ENCODE data around the gene ZNF574.
A peak's percentile ranks its signal among the peaks of the same experiment; 100 is the strongest.
"Not testable (repeated sequence)": the region's sequence is repeated elsewhere in the genome, so short reads cannot be mapped to it uniquely, and the experiment has no call there.

Gene ZNF574

DNA sequence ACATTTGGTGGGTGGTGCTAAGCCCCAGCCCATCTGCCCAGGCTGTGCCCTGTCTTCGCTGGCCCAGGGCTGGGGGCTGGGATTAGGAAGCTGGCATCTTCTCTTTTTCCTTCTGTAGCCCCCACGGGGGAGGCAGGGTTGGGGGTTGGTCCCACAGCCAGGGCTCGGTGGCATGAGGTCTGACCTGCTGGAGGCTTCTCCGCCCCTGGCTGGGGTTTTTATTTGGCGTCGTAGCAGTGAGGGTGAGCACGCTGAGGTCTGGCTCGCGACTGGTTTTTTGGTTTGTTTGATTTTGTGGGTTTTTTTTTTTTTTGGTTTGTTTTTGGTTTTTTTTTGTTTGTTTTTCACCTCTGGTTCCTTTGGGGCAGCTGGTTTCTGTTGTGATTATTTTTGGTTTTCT is 14.7 kb downstream of the ZNF574 start:
- Mint-ChIP-seq H3K4me3 (peak overlapping the region; percentile 46), H3K27ac (ENCODE audit: low read depth) (peak overlapping the region; percentile 94), H3K9me3 (no peaks in the 10 kb centered on the region), H3K36me3 (ENCODE audit: insufficient read depth) (peaks cover 10% of the 10 kb centered on the region), H3K27me3 (no peaks in the 10 kb centered on the region), H3K4me1 (peaks cover 20% of the 10 kb centered on the region)
- DNase-seq (ENCODE audit: low spot score in 2 of 2) (no peak), ATAC-seq (replicated peaks; ENCODE audit: extremely low read depth, poor library complexity, severe bottlenecking) (peak; percentile 54)

DNA sequence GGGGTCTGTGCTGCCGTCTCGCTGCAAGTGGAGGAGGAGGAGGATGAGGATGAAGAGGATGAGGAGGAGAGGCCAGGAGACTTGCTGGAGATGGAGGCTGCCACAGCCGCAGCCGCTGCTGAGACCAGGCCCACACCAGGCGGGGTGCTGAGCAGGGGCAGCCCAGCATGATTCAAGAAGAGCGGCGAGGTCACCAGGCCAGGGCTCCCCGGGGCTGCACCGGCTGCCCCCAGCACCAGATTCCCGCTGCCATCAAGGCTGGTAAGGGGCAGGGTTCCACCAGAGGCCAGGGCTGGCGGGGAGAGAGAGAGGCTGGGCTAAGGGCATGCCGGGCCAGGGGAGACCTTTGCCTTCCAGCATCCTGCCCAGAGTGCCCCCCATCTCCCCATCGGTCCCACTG is 15.3 kb downstream of the ZNF574 start:
- Mint-ChIP-seq H3K4me3 (no peak overlapping the region), H3K27me3 (no peaks in the 10 kb centered on the region), H3K9me3 (no peaks in the 10 kb centered on the region), H3K4me1 (peaks cover 20% of the 10 kb centered on the region), H3K27ac (ENCODE audit: low read depth) (peak overlapping the region; percentile 94), H3K36me3 (ENCODE audit: insufficient read depth) (peaks cover 10% of the 10 kb centered on the region)
- DNase-seq (ENCODE audit: low spot score in 2 of 2), result no peak
- no peak for ATAC-seq (replicated peaks; ENCODE audit: extremely low read depth, poor library complexity, severe bottlenecking)

DNA sequence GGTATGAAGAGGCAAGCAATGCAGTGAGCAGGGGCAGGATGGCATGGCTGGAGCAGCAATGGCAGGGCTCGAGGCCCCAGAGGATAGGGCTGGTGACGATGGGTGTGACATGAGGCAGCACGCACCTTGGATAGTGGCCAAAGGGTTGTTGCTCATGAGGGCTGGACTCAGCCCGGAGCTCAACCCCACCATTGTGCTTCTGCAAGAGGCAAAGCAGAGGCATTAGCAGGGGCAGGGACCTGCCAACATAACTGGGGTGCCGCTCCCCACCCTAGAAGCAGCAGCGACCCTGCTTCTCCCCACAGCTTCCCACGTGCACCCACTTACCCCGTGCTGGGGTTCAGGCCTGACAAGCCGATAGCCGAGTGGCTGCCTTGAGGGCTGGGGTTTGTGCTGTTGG is 15.8 kb downstream of the ZNF574 start:
- ATAC-seq (replicated peaks; ENCODE audit: extremely low read depth, poor library complexity, severe bottlenecking) (no peak), DNase-seq (ENCODE audit: low spot score in 2 of 2) (no peak)
- Mint-ChIP-seq H3K4me1 (peaks cover 20% of the 10 kb centered on the region), H3K36me3 (ENCODE audit: insufficient read depth) (peaks cover 12% of the 10 kb centered on the region), H3K9me3 (no peaks in the 10 kb centered on the region), H3K4me3 (no peak overlapping the region), H3K27ac (ENCODE audit: low read depth) (no peak overlapping the region), H3K27me3 (no peaks in the 10 kb centered on the region)

DNA sequence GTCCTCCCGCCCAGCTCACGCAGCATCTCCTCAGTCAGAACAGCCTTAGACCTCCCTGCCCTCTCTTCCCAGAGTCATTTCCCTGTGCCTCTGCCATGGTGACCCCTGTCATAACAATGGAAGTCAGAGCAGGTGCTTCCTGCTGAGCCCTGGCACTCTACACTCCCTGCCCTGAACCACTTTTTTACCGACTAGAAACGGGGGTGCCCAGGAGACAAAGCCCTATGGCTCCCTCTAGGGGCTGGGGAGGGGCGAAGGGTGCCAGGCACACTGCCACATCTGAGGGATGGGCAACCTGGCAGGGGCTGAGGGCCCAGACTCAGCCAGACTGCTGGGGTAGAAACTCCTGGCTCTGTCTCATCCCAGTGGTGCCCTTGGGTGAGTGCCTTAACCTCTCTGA is 16.4 kb downstream of the ZNF574 start:
- H3K36me3 Mint-ChIP-seq (ENCODE audit: insufficient read depth), result peaks cover 17% of the 10 kb centered on the region
- H3K4me3 Mint-ChIP-seq, result no peak overlapping the region
- ATAC-seq (replicated peaks; ENCODE audit: extremely low read depth, poor library complexity, severe bottlenecking) (peak; percentile 49), DNase-seq (ENCODE audit: low spot score in 2 of 2) (no peak)
- no peaks in the 10 kb centered on the region for H3K9me3 Mint-ChIP-seq
- H3K27ac Mint-ChIP-seq (ENCODE audit: low read depth), result peak overlapping the region; percentile 29
- no peaks in the 10 kb centered on the region for H3K27me3 Mint-ChIP-seq
- peaks cover 20% of the 10 kb centered on the region for H3K4me1 Mint-ChIP-seq

DNA sequence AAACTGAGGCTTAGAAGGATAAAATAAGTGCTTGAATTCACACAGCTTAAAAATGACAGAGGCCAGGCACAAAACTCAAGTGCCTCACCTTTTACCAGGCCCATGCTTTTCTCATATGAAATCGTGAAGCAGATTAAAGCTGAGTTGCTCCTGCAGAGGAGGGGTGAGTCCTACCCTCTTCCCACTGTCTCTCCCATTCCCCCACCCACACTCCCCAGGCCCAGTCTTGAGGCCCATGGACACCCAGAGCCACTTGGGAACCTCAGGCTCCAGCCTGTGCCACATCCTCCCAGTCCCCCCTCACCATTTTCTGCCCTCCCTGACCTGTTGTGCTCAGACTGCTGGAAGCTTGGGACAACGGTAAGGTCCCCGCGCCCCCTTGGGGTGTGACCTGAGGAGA is 17.5 kb downstream of the ZNF574 start:
- DNase-seq (ENCODE audit: low spot score in 2 of 2), result no peak
- no peak overlapping the region for H3K4me3 Mint-ChIP-seq
- H3K9me3 Mint-ChIP-seq, result no peaks in the 10 kb centered on the region
- no peak for ATAC-seq (replicated peaks; ENCODE audit: extremely low read depth, poor library complexity, severe bottlenecking)
- peaks cover 22% of the 10 kb centered on the region for H3K36me3 Mint-ChIP-seq (ENCODE audit: insufficient read depth)
- H3K27ac Mint-ChIP-seq (ENCODE audit: low read depth), result no peak overlapping the region
- H3K27me3 Mint-ChIP-seq, result no peaks in the 10 kb centered on the region
- peaks cover 20% of the 10 kb centered on the region for H3K4me1 Mint-ChIP-seq

DNA sequence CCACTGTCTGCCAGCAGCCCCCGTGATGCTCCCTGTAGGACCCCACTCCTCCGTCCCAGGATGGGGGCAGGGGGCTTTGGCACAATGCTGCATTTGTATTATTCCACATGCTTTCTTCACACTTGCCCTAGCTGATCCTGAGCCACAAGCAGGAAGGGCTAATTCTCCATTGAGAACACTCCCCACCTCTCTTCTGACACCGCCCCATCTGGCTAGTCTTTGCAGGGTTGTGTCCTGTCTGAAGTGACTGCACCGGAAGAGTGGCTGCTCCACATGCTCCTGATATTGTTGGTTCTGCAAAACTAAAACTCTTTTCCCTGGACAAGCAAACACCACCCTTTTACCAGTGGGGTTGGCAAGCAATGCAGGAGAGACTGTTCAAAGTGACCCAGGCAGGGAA is 18.0 kb downstream of the ZNF574 start:
- DNase-seq (ENCODE audit: low spot score in 2 of 2) (no peak), ATAC-seq (replicated peaks; ENCODE audit: extremely low read depth, poor library complexity, severe bottlenecking) (no peak)
- Mint-ChIP-seq H3K27ac (ENCODE audit: low read depth) (no peak overlapping the region), H3K4me1 (peaks cover 20% of the 10 kb centered on the region), H3K4me3 (no peak overlapping the region), H3K36me3 (ENCODE audit: insufficient read depth) (peaks cover 26% of the 10 kb centered on the region), H3K27me3 (no peaks in the 10 kb centered on the region), H3K9me3 (no peaks in the 10 kb centered on the region)

DNA sequence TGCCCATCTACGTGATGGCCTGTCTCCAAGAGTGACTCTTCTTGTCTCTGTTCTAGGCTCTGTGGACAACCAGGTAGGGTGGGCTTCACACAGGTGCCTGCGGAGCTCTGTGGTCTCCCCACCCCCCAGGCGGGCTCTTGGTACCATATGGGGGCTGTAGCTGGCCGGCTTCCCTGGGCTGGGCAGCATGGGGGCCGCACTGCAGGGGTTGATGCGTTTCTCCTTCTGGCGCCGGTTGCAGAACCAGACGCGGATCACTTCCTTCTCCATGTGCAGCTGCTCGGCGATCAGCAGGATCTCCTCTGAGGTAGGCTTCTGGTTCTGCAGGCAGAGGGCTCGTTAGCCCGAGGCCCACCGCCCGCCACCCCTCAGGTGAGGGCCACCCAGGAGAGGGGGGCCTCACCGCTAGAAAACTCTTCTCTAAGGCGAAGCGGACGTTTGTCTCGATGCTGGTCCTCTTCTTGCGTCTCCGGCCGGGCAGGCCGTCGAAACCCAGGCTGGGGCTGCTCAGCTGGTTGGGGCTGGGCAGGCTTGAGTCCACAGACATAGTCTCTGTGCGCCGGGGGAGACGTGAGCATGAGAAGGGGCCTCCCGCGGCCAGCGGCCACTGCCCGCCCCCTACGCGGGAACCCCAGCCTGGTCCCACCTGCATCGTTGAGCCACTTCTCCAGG is 19.3 kb downstream of the ZNF574 start:
- no peak for ATAC-seq (replicated peaks; ENCODE audit: extremely low read depth, poor library complexity, severe bottlenecking)
- no peaks in the 10 kb centered on the region for H3K9me3 Mint-ChIP-seq
- H3K27ac Mint-ChIP-seq (ENCODE audit: low read depth), result no peak overlapping the region
- H3K4me1 Mint-ChIP-seq, result peaks cover 16% of the 10 kb centered on the region
- no peaks in the 10 kb centered on the region for H3K27me3 Mint-ChIP-seq
- DNase-seq (ENCODE audit: low spot score in 2 of 2), result no peak
- peaks cover 36% of the 10 kb centered on the region for H3K36me3 Mint-ChIP-seq (ENCODE audit: insufficient read depth)
- H3K4me3 Mint-ChIP-seq, result no peak overlapping the region

DNA sequence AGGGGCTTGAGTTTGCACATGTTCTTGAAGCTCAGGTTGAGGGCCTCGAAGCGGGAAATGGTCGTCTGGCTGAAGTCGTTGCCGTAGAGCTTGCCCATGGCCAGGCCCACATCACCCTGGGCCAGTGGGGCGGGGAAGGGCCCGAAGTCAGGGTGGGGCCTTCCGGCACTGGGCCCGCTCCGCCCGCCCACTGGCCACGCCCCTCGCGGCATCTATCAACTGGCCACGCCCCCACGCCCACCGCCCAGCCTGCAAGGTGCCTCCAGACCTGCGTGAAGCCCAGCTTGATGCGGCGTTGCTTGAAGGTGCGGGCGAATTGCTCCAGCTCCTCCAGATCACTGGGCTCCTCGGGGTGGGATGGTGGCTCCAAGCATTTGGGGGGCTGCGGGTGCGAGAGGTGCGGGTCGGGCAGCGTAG is 19.9 kb downstream of the ZNF574 start:
- Mint-ChIP-seq H3K9me3 (no peaks in the 10 kb centered on the region), H3K4me1 (peaks cover 11% of the 10 kb centered on the region), H3K36me3 (ENCODE audit: insufficient read depth) (peaks cover 34% of the 10 kb centered on the region), H3K4me3 (no peak overlapping the region), H3K27ac (ENCODE audit: low read depth) (no peak overlapping the region), H3K27me3 (no peaks in the 10 kb centered on the region)
- ATAC-seq (replicated peaks; ENCODE audit: extremely low read depth, poor library complexity, severe bottlenecking) (no peak), DNase-seq (ENCODE audit: low spot score in 2 of 2) (no peak)

DNA sequence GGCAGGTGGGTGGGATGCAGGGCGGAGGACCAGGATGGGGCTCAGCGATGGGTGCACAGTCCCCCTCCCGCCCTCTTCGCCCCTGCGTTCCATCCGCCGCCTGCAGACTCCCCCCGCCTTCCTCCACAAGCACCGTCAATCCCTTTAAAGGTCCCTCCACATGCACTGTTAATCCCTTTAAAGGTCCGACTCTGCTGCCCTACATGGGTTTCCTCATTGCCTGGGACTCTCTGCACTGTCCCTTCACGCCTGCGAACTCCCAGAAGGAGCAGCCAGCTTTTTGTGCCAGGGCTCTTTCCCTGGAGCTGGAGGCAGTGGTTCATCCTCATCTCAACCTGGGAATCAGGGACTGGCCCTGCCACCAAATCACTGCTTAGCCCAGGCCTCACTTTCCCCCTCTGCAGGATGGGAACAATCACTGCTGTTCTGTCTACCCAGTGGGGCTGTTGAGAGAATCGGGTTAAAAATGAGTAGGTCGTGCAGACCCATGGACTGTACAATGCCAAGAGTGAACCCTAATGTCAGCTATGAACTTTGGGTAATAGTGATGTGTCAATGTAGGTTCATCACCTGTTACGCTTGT is 20.4 kb downstream of the ZNF574 start:
- Mint-ChIP-seq H3K36me3 (ENCODE audit: insufficient read depth) (peaks cover 34% of the 10 kb centered on the region), H3K4me3 (no peak overlapping the region), H3K9me3 (no peaks in the 10 kb centered on the region), H3K27me3 (no peaks in the 10 kb centered on the region), H3K27ac (ENCODE audit: low read depth) (no peak overlapping the region), H3K4me1 (peaks cover 6% of the 10 kb centered on the region)
- no peak for DNase-seq (ENCODE audit: low spot score in 2 of 2)
- ATAC-seq (replicated peaks; ENCODE audit: extremely low read depth, poor library complexity, severe bottlenecking), result no peak

DNA sequence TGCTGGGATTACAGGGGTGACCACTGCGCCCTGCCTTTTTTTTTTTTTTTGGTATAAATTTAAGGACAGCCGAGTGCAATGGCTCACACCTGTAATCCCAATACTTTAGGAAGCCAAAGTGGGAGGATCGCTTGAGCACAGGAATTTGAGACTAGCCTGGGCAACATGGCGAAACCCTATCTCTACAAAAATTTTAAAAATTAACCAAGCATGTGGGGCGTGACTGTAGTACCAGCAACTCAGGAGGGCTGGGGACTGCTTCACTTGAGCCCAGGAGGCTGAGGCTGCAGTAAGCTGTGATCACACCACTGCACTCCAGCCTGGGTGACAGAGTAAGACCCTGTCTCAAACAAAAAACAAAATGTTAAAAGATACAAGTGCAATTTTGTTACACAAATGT is 21.5 kb downstream of the ZNF574 start:
- no peak for ATAC-seq (replicated peaks; ENCODE audit: extremely low read depth, poor library complexity, severe bottlenecking)
- DNase-seq (ENCODE audit: low spot score in 2 of 2), result no peak
- Mint-ChIP-seq H3K27me3 (no peaks in the 10 kb centered on the region), H3K9me3 (no peaks in the 10 kb centered on the region), H3K36me3 (ENCODE audit: insufficient read depth) (peaks cover 34% of the 10 kb centered on the region), H3K27ac (ENCODE audit: low read depth) (no peak overlapping the region), H3K4me3 (no peak overlapping the region), H3K4me1 (peaks cover 2% of the 10 kb centered on the region)

DNA sequence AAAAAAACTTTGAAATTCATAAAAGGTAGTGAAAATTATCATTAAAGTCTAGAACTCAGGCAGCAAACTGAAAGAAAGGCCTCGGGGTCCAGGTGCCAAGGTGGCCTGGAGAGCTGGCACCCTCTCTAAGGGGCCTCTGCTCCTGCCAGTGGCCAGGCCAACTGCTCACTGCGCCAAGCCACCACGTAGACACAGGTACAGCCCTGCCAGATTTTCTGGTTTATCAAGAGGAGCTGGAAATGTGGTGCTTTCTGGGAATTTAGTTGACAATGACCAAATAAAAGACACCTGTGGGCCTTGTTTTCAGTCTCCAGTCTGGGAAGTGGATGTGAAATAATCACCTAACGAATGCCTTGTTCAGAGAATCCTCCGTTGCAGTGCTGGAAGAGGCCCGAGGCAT is 22.8 kb downstream of the ZNF574 start:
- DNase-seq (ENCODE audit: low spot score in 2 of 2) (no peak), ATAC-seq (replicated peaks; ENCODE audit: extremely low read depth, poor library complexity, severe bottlenecking) (no peak)
- Mint-ChIP-seq H3K36me3 (ENCODE audit: insufficient read depth) (peaks cover 34% of the 10 kb centered on the region), H3K27me3 (no peaks in the 10 kb centered on the region), H3K4me3 (no peak overlapping the region), H3K27ac (ENCODE audit: low read depth) (no peak overlapping the region), H3K9me3 (no peaks in the 10 kb centered on the region), H3K4me1 (no peaks in the 10 kb centered on the region)

DNA sequence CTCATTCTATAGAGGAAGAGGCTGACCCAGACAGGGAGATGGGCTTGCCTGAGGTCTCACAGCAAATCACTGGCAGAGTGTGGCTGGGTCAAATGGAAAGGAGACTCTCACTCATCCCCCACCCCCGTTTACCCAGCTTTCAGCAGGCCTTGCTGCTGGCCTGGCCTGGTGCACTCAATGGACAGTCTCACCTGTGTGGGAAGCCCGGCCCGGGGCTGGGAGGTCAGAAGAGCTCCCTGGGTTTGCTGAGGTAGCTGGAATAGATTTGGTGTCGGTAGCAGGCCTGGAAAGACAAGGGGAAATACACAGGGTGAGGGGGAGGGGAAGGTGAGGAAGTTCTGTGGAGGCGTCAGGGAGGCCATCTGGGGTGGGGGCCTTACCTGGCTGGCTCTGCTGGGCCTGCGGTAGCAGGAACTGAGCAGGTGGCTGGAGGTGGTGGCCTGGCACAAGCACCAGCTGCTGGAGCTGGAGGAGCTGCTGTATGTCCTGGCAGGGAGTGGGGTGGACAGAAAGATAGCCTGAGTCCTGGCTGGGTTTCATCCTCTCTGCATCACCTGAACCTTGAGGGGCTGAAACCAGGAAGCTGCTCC is 23.5 kb downstream of the ZNF574 start:
- ATAC-seq (replicated peaks; ENCODE audit: extremely low read depth, poor library complexity, severe bottlenecking) (no peak), DNase-seq (ENCODE audit: low spot score in 2 of 2) (no peak)
- Mint-ChIP-seq H3K4me1 (no peaks in the 10 kb centered on the region), H3K27ac (ENCODE audit: low read depth) (no peak overlapping the region), H3K9me3 (no peaks in the 10 kb centered on the region), H3K4me3 (no peak overlapping the region), H3K27me3 (no peaks in the 10 kb centered on the region), H3K36me3 (ENCODE audit: insufficient read depth) (peaks cover 33% of the 10 kb centered on the region)

DNA sequence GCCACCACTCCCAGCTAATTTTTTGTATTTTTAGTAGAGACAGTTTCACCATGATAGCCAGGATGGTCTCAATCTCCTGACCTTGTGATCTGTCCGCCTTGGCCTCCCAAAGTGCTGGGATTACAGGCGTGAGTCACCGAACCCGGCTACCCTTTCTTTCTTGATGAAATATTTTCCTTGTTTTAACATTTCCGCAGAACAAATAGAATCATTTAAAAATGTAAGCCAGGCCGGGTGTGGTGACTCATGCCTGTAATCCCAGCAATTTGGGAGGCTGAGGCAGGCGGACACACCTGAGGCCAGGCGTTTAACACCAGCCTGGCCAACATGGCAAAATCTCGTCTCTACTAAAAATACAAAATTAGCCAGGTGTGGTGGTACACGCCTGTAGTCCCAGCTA is 24.3 kb downstream of the ZNF574 start:
- H3K9me3 Mint-ChIP-seq; H3K4me3 Mint-ChIP-seq; ATAC-seq (replicated peaks; ENCODE audit: extremely low read depth, poor library complexity, severe bottlenecking); DNase-seq (ENCODE audit: low spot score in 2 of 2); H3K27ac Mint-ChIP-seq (ENCODE audit: low read depth); H3K27me3 Mint-ChIP-seq; H3K4me1 Mint-ChIP-seq: not testable (repeated sequence)
- peaks cover 33% of the 10 kb centered on the region for H3K36me3 Mint-ChIP-seq (ENCODE audit: insufficient read depth)
